GM19238 (cell line): ENCODE data around the gene PBXIP1.
"Not testable (repeated sequence)": the region's sequence is repeated elsewhere in the genome, so short reads cannot be mapped to it uniquely, and the experiment has no call there.

Experiments
- DNase-seq: peaks from one replicate; pipeline ENCODE4 v3.0.0; 2011; ENCODE audit warnings: low spot score; ENCODE audit not compliant: insufficient read length

PBXIP1 gene

GRCh38 chr1:154937085-154937987 is 18.6 kb downstream of the PBXIP1 start:
- peak; percentile 77 for DNase-seq

GRCh38 chr1:154936555-154937084 is 19.3 kb downstream of the PBXIP1 start, which contains the start of gene PMVK:
Gene PMVK, minus strand, starts transcription at chr1:154936719. Its CDS starts 34 bp downstream, at chr1:154936685.
- peak; percentile 88 for DNase-seq

GRCh38 chr1:154935749-154936554 is 19.9 kb downstream of the PBXIP1 start:
- DNase-seq: no peak

- no peak for DNase-seq
Measured at GRCh38 chr1:154934358-154934948, 21.4 kb downstream of the PBXIP1 start.

- no peak for DNase-seq
Measured at GRCh38 chr1:154931940-154932487, 23.9 kb downstream of the PBXIP1 start.

GRCh38 chr1:154926201-154926600 is 29.7 kb downstream of the PBXIP1 start:
- no peak for DNase-seq

GRCh38 chr1:154925335-154926170 is 30.3 kb downstream of the PBXIP1 start:
- no peak for DNase-seq

GRCh38 chr1:154923695-154924094 is 32.2 kb downstream of the PBXIP1 start:
- no peak for DNase-seq

- no peak for DNase-seq
Measured at GRCh38 chr1:154913273-154913672, 42.6 kb downstream of the PBXIP1 start.

- no peak for DNase-seq
Measured at GRCh38 chr1:154912755-154913154, 43.1 kb downstream of the PBXIP1 start.

GRCh38 chr1:154911691-154912550 is 44.0 kb downstream of the PBXIP1 start:
- no peak for DNase-seq

- no peak for DNase-seq
Measured at GRCh38 chr1:154910851-154911250, 45.0 kb downstream of the PBXIP1 start.

- no peak for DNase-seq
Measured at GRCh38 chr1:154908937-154909336, 47.0 kb downstream of the PBXIP1 start.

- DNase-seq: not testable (repeated sequence)
Measured at GRCh38 chr1:154908129-154908528, 47.8 kb downstream of the PBXIP1 start.

- no peak for DNase-seq
Measured at GRCh38 chr1:154906621-154907081, 49.2 kb downstream of the PBXIP1 start.

- DNase-seq: no peak
Measured at GRCh38 chr1:154902938-154903566, 52.8 kb downstream of the PBXIP1 start.

GRCh38 chr1:154901591-154901990 is 54.3 kb downstream of the PBXIP1 start:
- no peak for DNase-seq

- no peak for DNase-seq
Measured at GRCh38 chr1:154899041-154899440, 56.9 kb downstream of the PBXIP1 start.

GRCh38 chr1:154896771-154897286 is 59.1 kb downstream of the PBXIP1 start:
- no peak for DNase-seq
